IPS-11a (cell line): Measurements from ENCODE around the gene CDK14.
"Not testable (repeated sequence)": the region's sequence is repeated elsewhere in the genome, so short reads cannot be mapped to it uniquely, and the experiment has no call there.

Experiments
- H3K4me3 ChIP-seq: one replicate; pipeline ENCODE4 v1.5.1; 2013; ENCODE audit warnings: low read depth, low read length, control low read depth

The CDK14 gene

GRCh38 chr7:91135300-91135699, 539.2 kb downstream of the CDK14 start:
- H3K4me3 ChIP-seq = no peak overlapping the region

- H3K4me3 ChIP-seq = no peak overlapping the region
These were observed 539.7 kb downstream of the CDK14 start for GRCh38 chr7:91135703-91136430.

GRCh38 chr7:91137153-91137787, 541.1 kb downstream of the CDK14 start:
- no peak overlapping the region for H3K4me3 ChIP-seq

- H3K4me3 ChIP-seq = no peak overlapping the region
These were observed 541.8 kb downstream of the CDK14 start for GRCh38 chr7:91137788-91138368.

- H3K4me3 ChIP-seq = no peak overlapping the region
These were observed 544.2 kb downstream of the CDK14 start for GRCh38 chr7:91140286-91140685.

DNA sequence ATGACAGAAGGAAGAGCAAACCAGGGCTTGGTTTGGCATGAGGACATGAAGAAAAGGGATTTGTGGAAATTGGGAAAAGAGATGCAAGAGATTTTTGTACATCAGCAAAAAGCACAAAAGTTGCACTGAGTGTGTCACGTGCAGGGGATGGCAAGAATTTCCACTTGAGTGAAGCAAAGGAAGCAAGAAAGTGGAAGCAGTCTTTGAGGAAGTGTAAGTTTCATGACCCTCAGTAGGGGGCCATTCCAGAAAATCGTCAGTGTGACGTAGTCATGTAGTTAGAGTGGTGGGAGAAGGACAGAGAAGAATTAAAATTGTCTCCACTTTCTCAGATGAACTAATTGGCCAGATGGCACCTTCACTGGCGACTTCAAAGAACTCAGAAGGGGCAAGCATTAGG, 544.9 kb downstream of the CDK14 start:
- H3K4me3 ChIP-seq = no peak overlapping the region

DNA sequence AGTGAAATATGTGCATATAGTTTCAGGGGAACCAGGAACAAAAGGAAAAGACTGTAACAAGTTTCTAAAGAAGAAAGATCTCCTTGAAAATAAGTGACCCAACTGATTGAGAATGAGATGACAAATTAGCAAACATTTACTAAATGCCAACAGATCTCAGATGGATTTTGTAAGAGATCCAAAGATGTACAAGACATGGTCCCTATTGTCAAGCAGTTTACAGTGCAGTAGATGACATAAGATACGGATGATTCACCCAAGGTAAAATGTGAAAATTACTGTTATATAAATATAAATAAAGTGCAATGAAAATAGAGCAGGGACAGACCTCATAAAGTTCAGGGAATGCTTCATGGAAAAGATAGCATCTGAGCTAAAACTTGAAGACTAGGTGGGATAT, 546.6 kb downstream of the CDK14 start:
- H3K4me3 ChIP-seq = no peak overlapping the region

- no peak overlapping the region for H3K4me3 ChIP-seq
These were observed 553.5 kb downstream of the CDK14 start for GRCh38 chr7:91149341-91150246.

- H3K4me3 ChIP-seq = no peak overlapping the region
These were observed 555.8 kb downstream of the CDK14 start for GRCh38 chr7:91151916-91152315.

GRCh38 chr7:91156316-91157185, 560.4 kb downstream of the CDK14 start:
- H3K4me3 ChIP-seq = no peak overlapping the region

- no peak overlapping the region for H3K4me3 ChIP-seq
These were observed 561.6 kb downstream of the CDK14 start for GRCh38 chr7:91157579-91158320.

GRCh38 chr7:91162436-91162835, 566.3 kb downstream of the CDK14 start:
- no peak overlapping the region for H3K4me3 ChIP-seq

GRCh38 chr7:91164506-91164905, 568.4 kb downstream of the CDK14 start:
- no peak overlapping the region for H3K4me3 ChIP-seq

DNA sequence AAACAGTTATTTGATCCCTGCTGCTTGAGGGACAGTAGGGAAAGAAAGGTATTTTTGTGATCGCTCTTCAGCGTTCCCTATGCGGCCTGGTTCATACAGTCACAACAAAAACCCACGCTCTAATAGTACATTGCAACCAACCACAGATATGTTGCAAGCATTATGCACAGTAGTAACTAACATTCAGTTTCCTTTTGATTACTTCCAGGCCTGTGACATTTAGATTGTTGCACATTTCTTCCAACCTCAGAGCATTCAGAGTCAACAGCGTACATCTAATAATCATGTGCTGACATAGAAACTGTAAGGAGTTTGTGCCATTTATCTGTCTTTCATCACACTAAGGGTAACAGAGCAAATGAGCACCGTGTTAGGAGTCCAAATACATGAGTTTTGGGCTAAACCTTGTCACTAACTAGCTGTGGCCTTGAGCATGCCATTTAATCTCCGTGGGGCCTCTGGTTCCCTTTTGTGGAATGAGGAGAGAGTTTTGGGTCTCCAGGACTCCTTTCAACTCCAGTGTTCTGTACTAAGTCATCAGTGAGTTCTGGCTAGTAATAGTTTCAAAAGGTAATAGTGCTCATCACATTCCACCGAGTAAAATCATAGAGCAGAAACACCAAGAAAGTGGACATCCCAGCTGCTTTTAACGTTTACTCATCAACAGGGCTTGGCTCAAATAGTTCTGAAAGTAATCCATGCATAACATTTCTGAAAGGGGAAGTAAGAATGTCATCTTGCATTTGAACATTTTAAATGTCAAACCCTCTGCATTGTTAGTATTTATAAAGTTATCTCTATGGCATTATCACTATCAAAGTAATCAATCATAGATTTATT, 569.1 kb downstream of the CDK14 start:
- no peak overlapping the region for H3K4me3 ChIP-seq

DNA sequence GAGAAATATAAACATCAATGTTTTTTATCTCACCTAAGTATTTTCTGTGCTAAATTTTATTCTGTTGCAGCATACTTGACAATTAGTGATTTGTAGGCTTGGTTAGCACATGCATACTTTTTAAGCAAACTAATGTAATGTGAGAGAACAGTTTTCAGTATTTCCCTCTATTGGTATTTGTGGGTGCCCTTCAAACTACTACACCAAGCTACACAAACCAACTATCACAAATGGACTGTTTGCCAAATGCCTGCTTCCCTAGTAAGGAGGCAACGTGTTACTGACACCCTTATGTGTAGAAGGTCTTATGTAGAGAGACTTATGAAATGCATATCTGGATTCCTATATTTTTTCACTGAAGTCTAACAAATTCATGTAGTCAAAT, 569.7 kb downstream of the CDK14 start:
- no peak overlapping the region for H3K4me3 ChIP-seq

GRCh38 chr7:91168871-91169829, 573.0 kb downstream of the CDK14 start:
- H3K4me3 ChIP-seq = no peak overlapping the region

DNA sequence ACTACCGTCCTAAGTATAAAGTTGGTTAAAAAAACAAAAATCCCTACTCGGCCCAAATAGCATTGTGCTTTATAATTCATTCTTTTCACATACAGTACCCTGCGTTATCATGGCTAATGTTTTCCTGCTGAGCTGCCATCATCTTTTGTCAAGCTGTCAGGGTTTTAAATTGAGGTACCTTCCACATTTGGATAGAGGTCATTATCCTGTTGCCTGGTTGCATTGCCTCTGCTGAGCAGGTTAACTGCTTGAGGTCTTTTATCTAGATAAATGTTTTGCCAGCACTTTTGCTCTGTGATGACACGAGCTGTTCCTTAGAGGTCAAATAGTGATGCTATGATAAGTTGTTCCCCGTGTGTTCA, 573.7 kb downstream of the CDK14 start:
- H3K4me3 ChIP-seq = no peak overlapping the region

- not testable (repeated sequence) for H3K4me3 ChIP-seq
These were observed 577.1 kb downstream of the CDK14 start for GRCh38 chr7:91173265-91173664.
